ENCODE results near the gene CD24.

CD24 gene

GRCh38 chr6:106963544-106963943, 11.0 kb downstream of the CD24 start:
- DNase-seq (ENCODE audit: low spot score) = no peak
- in situ Hi-C loops (cut with MboI; ENCODE audit: low pct_unique_long_range_greater_than_20kb, low sequenced_read_pairs, unreplicated experiment) = no loop called here
- TF ChIP-seq CTCF (IDR thresholded peaks at IDR 0.05; ENCODE audit: extremely low read depth, insufficient read depth, missing control alignments) = no peak

- TF ChIP-seq CTCF (IDR thresholded peaks at IDR 0.05; ENCODE audit: extremely low read depth, insufficient read depth, missing control alignments) = no peak
- in situ Hi-C loops (cut with MboI; ENCODE audit: low pct_unique_long_range_greater_than_20kb, low sequenced_read_pairs, unreplicated experiment) = no loop called here
- DNase-seq (ENCODE audit: low spot score) = no peak
Measured at GRCh38 chr6:106961801-106962200, 12.7 kb downstream of the CD24 start.

- TF ChIP-seq CTCF (IDR thresholded peaks at IDR 0.05; ENCODE audit: extremely low read depth, insufficient read depth, missing control alignments) = no peak
- DNase-seq (ENCODE audit: low spot score) = no peak
- in situ Hi-C loops (cut with MboI; ENCODE audit: low pct_unique_long_range_greater_than_20kb, low sequenced_read_pairs, unreplicated experiment) = no loop called here
Measured at GRCh38 chr6:106961136-106961535, 13.4 kb downstream of the CD24 start.

GRCh38 chr6:106959985-106960384, 14.5 kb downstream of the CD24 start:
- in situ Hi-C loops (cut with MboI; ENCODE audit: low pct_unique_long_range_greater_than_20kb, low sequenced_read_pairs, unreplicated experiment) = no loop called here
- no peak for TF ChIP-seq CTCF (IDR thresholded peaks at IDR 0.05; ENCODE audit: extremely low read depth, insufficient read depth, missing control alignments)
- no peak for DNase-seq (ENCODE audit: low spot score)

GRCh38 chr6:106939848-106940247, 34.7 kb downstream of the CD24 start:
- in situ Hi-C loops (cut with MboI; ENCODE audit: low pct_unique_long_range_greater_than_20kb, low sequenced_read_pairs, unreplicated experiment) = no loop called here
- no peak for TF ChIP-seq CTCF (IDR thresholded peaks at IDR 0.05; ENCODE audit: extremely low read depth, insufficient read depth, missing control alignments)
- DNase-seq (ENCODE audit: low spot score) = peak; percentile 53

- DNase-seq (ENCODE audit: low spot score) = no peak
- in situ Hi-C loops (cut with MboI; ENCODE audit: low pct_unique_long_range_greater_than_20kb, low sequenced_read_pairs, unreplicated experiment) = no loop called here
- TF ChIP-seq CTCF (IDR thresholded peaks at IDR 0.05; ENCODE audit: extremely low read depth, insufficient read depth, missing control alignments) = no peak
Measured at GRCh38 chr6:106939208-106939607, 35.3 kb downstream of the CD24 start.
